Activated CD4-positive, CD25-positive, alpha-beta regulatory T cell treated with anti-CD3 and anti-CD28 coated beads, Interleukin-2, amount 50 U/mL, for 72 hours (primary cell): ENCODE data around the gene FBXL5.

Experiments used
- DNase-seq: peaks from one replicate; pipeline ENCODE4 v3.0.0; 2021

The FBXL5 gene

DNA sequence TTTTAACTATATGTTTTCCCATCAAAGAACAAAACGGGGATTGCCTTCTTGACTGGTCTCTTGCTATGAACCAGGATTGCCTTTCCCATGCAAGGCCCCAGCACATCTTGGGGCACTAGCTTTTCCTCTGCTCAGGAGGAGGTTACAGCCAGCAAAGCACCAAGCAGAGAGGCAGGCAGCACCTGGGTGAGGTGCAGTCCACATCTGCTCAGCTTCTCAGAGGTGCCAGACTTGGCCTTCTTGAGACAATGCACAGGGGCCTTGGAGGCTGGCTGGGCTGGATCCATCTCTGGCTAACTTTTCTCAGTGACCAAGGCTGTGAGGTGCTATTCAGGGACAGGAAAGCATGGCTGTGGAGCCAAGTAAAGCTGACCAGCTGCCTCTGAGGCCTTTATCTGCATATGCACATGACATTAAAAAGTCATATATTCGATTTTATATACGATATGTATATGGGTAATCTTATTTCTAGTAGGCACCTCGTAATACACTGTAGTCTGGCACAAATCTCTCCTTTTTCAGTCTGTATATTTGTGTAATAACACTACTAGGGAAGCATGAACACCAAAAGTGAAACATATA is 98.6 kb downstream of the FBXL5 start:
- DNase-seq = no peak
